ENCODE data around the gene COBL. TPM values are rescaled to one million over a fixed set of nuclear protein-coding genes. Genes with fewer than 3 reads are reported as not detected.

Gene COBL
- polyA plus RNA-seq, 3 donors: not detected

GRCh38 chr7:51101111-51101757, 215.4 kb downstream of the COBL start:
- no CpG with 5 or more reads among the region's 1 CpG for WGBS (ENCODE audit: insufficient coverage)
- DNase-seq: no peak
- Histone ChIP-seq H3K4me1 (ENCODE audit: control insufficient read depth in 1 of 2, insufficient read depth in 2 of 2, low read length in 2 of 2) (no peaks in the 10 kb centered on the region), H4K20me1 (ENCODE audit: insufficient read depth, low read length) (no peaks in the 10 kb centered on the region), H2AFZ (ENCODE audit: insufficient read depth, low read depth, low read length, poor library complexity, severe bottlenecking) (no peak overlapping the region), H3K79me2 (ENCODE audit: insufficient read depth, low read length) (no peaks in the 10 kb centered on the region), H3K4me2 (replicated peaks; ENCODE audit: extremely low read depth, low read length, poor library complexity, severe bottlenecking) (no peak overlapping the region), H3K36me3 (replicated peaks in 1 of 2; ENCODE audit: control insufficient read depth in 1 of 2, insufficient read depth in 2 of 2, low read length in 2 of 2) (no peaks in the 10 kb centered on the region), H3K9ac (ENCODE audit: insufficient read depth, low read length, poor library complexity, severe bottlenecking) (no peak overlapping the region), H3K4me3 (replicated peaks in 1 of 3; ENCODE audit: low read depth in 2 of 3, low read length in 3 of 3) (no peak overlapping the region), H3K27me3 (ENCODE audit: control insufficient read depth in 2 of 2, insufficient read depth in 2 of 2, low read length in 2 of 2) (no peaks in the 10 kb centered on the region), H3K9me3 (replicated peaks in 1 of 2; ENCODE audit: control insufficient read depth in 1 of 2, insufficient read depth in 1 of 2, low read length in 2 of 2) (no peaks in the 10 kb centered on the region), H3K27ac (ENCODE audit: low read depth in 1 of 2, low read length in 2 of 2) (no peak overlapping the region)
- Mint-ChIP-seq H3K9me3 (peaks cover 2 to 10% (median 6%) of the 10 kb centered on the region in 7 donors), H3K27ac (no peak overlapping the region), H3K4me3 (no peak overlapping the region), H3K4me1 (no peaks in the 10 kb centered on the region), H3K27me3 (ENCODE audit: low read depth in 3 of 3) (peaks cover 0 to 1% (median 0%) of the 10 kb centered on the region in 3 donors), H3K36me3 (no peaks in the 10 kb centered on the region)
- TF ChIP-seq CTCF (IDR thresholded peaks at IDR 0.05): no peak
- intact Hi-C loops (cut with micrococcal nuclease): no loop called here

- TF ChIP-seq CTCF (IDR thresholded peaks at IDR 0.05): no peak
- no peak overlapping the region for H3K27ac Mint-ChIP-seq
- H3K79me2 ChIP-seq (ENCODE audit: insufficient read depth, low read length): no peaks in the 10 kb centered on the region
- no peak overlapping the region for H3K4me3 Mint-ChIP-seq
- no peak overlapping the region for H3K4me2 ChIP-seq (replicated peaks; ENCODE audit: extremely low read depth, low read length, poor library complexity, severe bottlenecking)
- H3K4me3 ChIP-seq (replicated peaks in 1 of 3; ENCODE audit: low read depth in 2 of 3, low read length in 3 of 3): no peak overlapping the region
- H3K4me1 Mint-ChIP-seq: no peaks in the 10 kb centered on the region
- intact Hi-C loops (cut with micrococcal nuclease): no loop called here
- no peaks in the 10 kb centered on the region for H3K27me3 ChIP-seq (ENCODE audit: control insufficient read depth in 2 of 2, insufficient read depth in 2 of 2, low read length in 2 of 2)
- H3K27ac ChIP-seq (ENCODE audit: low read depth in 1 of 2, low read length in 2 of 2): no peak overlapping the region
- no peaks in the 10 kb centered on the region for H4K20me1 ChIP-seq (ENCODE audit: insufficient read depth, low read length)
- no peak overlapping the region for H2AFZ ChIP-seq (ENCODE audit: insufficient read depth, low read depth, low read length, poor library complexity, severe bottlenecking)
- no peaks in the 10 kb centered on the region for H3K36me3 Mint-ChIP-seq
- peaks cover 1 to 2% (median 2%) of the 10 kb centered on the region in 3 donors for H3K27me3 Mint-ChIP-seq (ENCODE audit: low read depth in 3 of 3)
- no peak for DNase-seq
- H3K9me3 ChIP-seq (replicated peaks in 1 of 2; ENCODE audit: control insufficient read depth in 1 of 2, insufficient read depth in 1 of 2, low read length in 2 of 2): peaks cover 19 to 26% of the 10 kb centered on the region in 2 donors
- H3K9me3 Mint-ChIP-seq: peaks cover 10 to 27% (median 18%) of the 10 kb centered on the region in 7 donors
- no peak overlapping the region for H3K9ac ChIP-seq (ENCODE audit: insufficient read depth, low read length, poor library complexity, severe bottlenecking)
- no peaks in the 10 kb centered on the region for H3K4me1 ChIP-seq (ENCODE audit: control insufficient read depth in 1 of 2, insufficient read depth in 2 of 2, low read length in 2 of 2)
- WGBS (ENCODE audit: insufficient coverage): 81% methylated on average over 2 of the region's 2 CpGs
- no peaks in the 10 kb centered on the region for H3K36me3 ChIP-seq (replicated peaks in 1 of 2; ENCODE audit: control insufficient read depth in 1 of 2, insufficient read depth in 2 of 2, low read length in 2 of 2)
Observed at GRCh38 chr7:51090411-51090810, 226.2 kb downstream of the COBL start.

Measured in CD14-positive monocyte (primary cell).